GM19099 (cell line): ENCODE measurements around the gene XIST.

Experiments
- POLR2A ChIP-seq: IDR thresholded peaks from 3 replicates; pipeline ENCODE4 v1.6.1; 2011; ENCODE audit warnings: low read depth; ENCODE audit not compliant: insufficient read length; ENCODE audit errors: extremely low read depth

Gene XIST

GRCh38 chrX:73822775-73823174, 29.7 kb downstream of the XIST start:
- TF ChIP-seq POLR2A, result no peak

GRCh38 chrX:73821921-73822559, 30.5 kb downstream of the XIST start:
- TF ChIP-seq POLR2A, result no peak

GRCh38 chrX:73818200-73819116, 34.1 kb downstream of the XIST start:
- TF ChIP-seq POLR2A, result no peak

GRCh38 chrX:73817393-73818199, 34.9 kb downstream of the XIST start:
- no peak for TF ChIP-seq POLR2A

DNA sequence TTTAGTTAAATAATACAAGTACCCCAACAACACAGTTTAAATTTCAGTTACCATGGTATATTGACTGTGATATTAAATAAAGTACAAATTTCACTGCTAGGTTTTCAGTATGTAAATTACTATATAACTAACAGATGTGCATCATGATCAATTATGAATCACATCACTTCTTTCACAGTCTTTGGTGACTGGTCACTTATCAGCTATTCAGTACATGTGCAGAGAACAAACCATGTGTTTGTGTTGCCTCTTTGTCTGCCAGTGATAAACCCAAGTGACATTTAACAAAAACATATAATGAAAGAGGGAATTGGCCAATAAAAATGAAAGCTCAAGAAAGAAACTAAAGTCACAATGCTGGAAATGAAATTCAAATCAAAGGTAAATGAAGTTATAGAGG, 40.3 kb downstream of the XIST start:
- no peak for TF ChIP-seq POLR2A

DNA sequence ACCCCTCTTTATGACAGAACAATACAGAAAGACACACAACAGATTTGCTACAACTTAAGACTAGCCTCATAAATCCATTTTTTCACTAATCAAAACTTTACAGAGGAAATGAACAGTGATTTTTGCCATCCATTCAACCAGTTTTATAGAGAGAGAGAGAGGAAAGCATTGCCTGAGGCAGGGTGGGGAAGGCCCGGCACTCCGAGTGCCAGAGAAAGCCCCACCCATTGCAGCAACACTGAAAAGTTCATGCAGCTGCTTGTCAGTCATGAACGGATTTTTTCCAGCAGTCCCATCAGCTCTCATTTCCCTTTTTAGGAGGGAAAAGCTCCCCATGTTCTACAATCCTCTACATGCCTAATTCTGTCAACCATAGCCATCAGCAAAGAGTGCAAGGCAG, 52.6 kb downstream of the XIST start:
- no peak for TF ChIP-seq POLR2A

GRCh38 chrX:73785493-73785892, 67.0 kb downstream of the XIST start:
- no peak for TF ChIP-seq POLR2A
